ENCODE results near the gene RBM47. TPM values are rescaled to one million over a fixed set of nuclear protein-coding genes. Genes with fewer than 3 reads are reported as not detected.

The RBM47 gene
- polyA plus RNA-seq, 1 donor from 2014 or later = 1.7 TPM

GRCh38 chr4:40373636-40374035 is 256.0 kb downstream of the RBM47 start:
- Histone ChIP-seq H3K4me3 (ENCODE audit: low read length) (no peak overlapping the region), H3K27ac (ENCODE audit: low read length) (no peak overlapping the region), H3K27me3 (ENCODE audit: insufficient read depth, low read depth, low read length) (no peaks in the 10 kb centered on the region), H3K9me2 (ENCODE audit: insufficient read depth, low read length) (no peaks in the 10 kb centered on the region), H4K20me1 (ENCODE audit: insufficient read depth) (no peaks in the 10 kb centered on the region), H2AFZ (ENCODE audit: low read depth, low read length) (no peak overlapping the region), H3F3A (ENCODE audit: insufficient read depth, low read length, poor library complexity, severe bottlenecking) (no peaks in the 10 kb centered on the region), H3K36me3 (ENCODE audit: insufficient read depth, low read length) (no peaks in the 10 kb centered on the region), H3K4me2 (ENCODE audit: low read length) (no peak overlapping the region), H3K9me3 (ENCODE audit: low read length) (no peaks in the 10 kb centered on the region), H3K9ac (ENCODE audit: low read length) (no peak overlapping the region), H3K79me2 (replicated peaks; ENCODE audit: insufficient read depth, low read length) (no peaks in the 10 kb centered on the region)
- TF ChIP-seq REST (IDR thresholded peaks at IDR 0.05; ENCODE audit: borderline replicate concordance) = no peak
- no peak for TF ChIP-seq POLR2AphosphoS5 (IDR thresholded peaks at IDR 0.05)
- TF ChIP-seq EZH2 (IDR thresholded peaks at IDR 0.05; ENCODE audit: borderline replicate concordance, insufficient read depth, low read length, poor library complexity, severe bottlenecking) = no peak
- no peak for TF ChIP-seq MXI1 (conservative IDR thresholded peaks at IDR 0.05; ENCODE audit: poor library complexity, severe bottlenecking)
- TF ChIP-seq EP300 (conservative IDR thresholded peaks at IDR 0.05; ENCODE audit: poor library complexity, severe bottlenecking) = no peak
- TF ChIP-seq TAF1 (IDR thresholded peaks at IDR 0.05; ENCODE audit: low read depth) = no peak
- no peak for TF ChIP-seq CTCF (IDR thresholded peaks at IDR 0.05; ENCODE audit: poor library complexity, severe bottlenecking)
- TF ChIP-seq RAD21 (conservative IDR thresholded peaks at IDR 0.05) = no peak
- no peak for TF ChIP-seq SMC3 (conservative IDR thresholded peaks at IDR 0.05; ENCODE audit: poor library complexity)

Small RNAs within 50 kb of the gene (small RNA-seq; reads per million reads assigned to genes)
- gene AC098869.1 (0 reads per million in 3 experiments), gene MIR4802 (0 to 0.59 (median 0) reads per million in 3 experiments), gene RNU7-74P (0 reads per million in 3 experiments)

Other genes with a start within 250 kb of the RBM47 start
- gene NSUN7, start 120.1 kb upstream of the RBM47 start, polyA plus RNA-seq = 0.51 and 3.8 TPM in 2 replicates

Measured in neural cell (in vitro differentiated cells).